Esophagus muscularis mucosa (tissue), 3 donors: ENCODE results near the gene GASK1A.

Experiments
- POLR2A ChIP-seq: fragments of 450-650 bp; IDR thresholded peaks from one replicate; pipeline ENCODE4 v1.6.1; 2017; ENCODE audit warnings: antibody characterized with exemption, moderate library complexity, mild to moderate bottlenecking, low read depth
- POLR2AphosphoS5 ChIP-seq, 2 donors: sonication (generic); formaldehyde crosslinking; IDR thresholded peaks; one replicate each; pipeline ENCODE4 v1.6.1; 2017; ENCODE audit warnings: antibody characterized with exemption in 2 of 2
- TF ChIP-seq, protein P1 (sequence below), 3 experiments: fragments of 200-600 bp in 2 of 3; fragments of 450-650 bp in 1 of 3; sonication (generic) in 2 of 3; IDR thresholded peaks; one replicate each; pipeline ENCODE4 v1.5.1; 2017 to 2019; ENCODE audit warnings: antibody characterized with exemption in 3 of 3, mild to moderate bottlenecking in 2 of 3, moderate library complexity in 1 of 3

- TF ChIP-seq POLR2AphosphoS5 (IDR thresholded peaks at IDR 0.05) = no peak
- TF ChIP-seq POLR2A = no peak
- TF ChIP-seq, protein P1, sequence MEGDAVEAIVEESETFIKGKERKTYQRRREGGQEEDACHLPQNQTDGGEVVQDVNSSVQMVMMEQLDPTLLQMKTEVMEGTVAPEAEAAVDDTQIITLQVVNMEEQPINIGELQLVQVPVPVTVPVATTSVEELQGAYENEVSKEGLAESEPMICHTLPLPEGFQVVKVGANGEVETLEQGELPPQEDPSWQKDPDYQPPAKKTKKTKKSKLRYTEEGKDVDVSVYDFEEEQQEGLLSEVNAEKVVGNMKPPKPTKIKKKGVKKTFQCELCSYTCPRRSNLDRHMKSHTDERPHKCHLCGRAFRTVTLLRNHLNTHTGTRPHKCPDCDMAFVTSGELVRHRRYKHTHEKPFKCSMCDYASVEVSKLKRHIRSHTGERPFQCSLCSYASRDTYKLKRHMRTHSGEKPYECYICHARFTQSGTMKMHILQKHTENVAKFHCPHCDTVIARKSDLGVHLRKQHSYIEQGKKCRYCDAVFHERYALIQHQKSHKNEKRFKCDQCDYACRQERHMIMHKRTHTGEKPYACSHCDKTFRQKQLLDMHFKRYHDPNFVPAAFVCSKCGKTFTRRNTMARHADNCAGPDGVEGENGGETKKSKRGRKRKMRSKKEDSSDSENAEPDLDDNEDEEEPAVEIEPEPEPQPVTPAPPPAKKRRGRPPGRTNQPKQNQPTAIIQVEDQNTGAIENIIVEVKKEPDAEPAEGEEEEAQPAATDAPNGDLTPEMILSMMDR (IDR thresholded peaks at IDR 0.05) = no peak
Observed at GRCh38 chr3:43015572-43015971, 36.5 kb downstream of the GASK1A start.
